HCT116 (cell line): Measurements from ENCODE around the gene TACO1. TPM values are rescaled to one million over a fixed set of nuclear protein-coding genes. Genes with fewer than 3 reads are reported as not detected.

Experiments
- ATAC-seq: fragments of 200-7000 bp; cut with Tn5 transposase; 2 replicates; pipeline ENCODE4 v1.9.1; 2020; ENCODE audit warnings: mild to moderate bottlenecking, moderate library complexity
- BruUV-seq: library from RNA; stranded (reverse); fragments of 400-500 nt; replicated peaks from 2 replicates; lab custom pipeline; 2021; lab: Mats Ljungman, UMichigan
- CTCF ChIA-PET: fragments of 300-600 bp; sonication (Branson Sonifier 250); formaldehyde crosslinking; loops from one replicate; lab custom pipeline; 2021; ENCODE audit warnings: antibody characterized with exemption; lab: Charles Lee
- POLR2A ChIA-PET: fragments of 300-600, 350-600 bp; sonication (Branson Sonifier 250); formaldehyde crosslinking; loops from one replicate; lab custom pipeline; 2021; ENCODE audit warnings: antibody characterized with exemption; lab: Charles Lee
- RAD21 ChIA-PET, 2 experiments: fragments of 300-600 bp; sonication (Branson Sonifier 250); formaldehyde crosslinking; loops; one replicate each; lab custom pipeline; 2023; ENCODE audit warnings: low total read pairs in 2 of 2; ENCODE audit not compliant: uncharacterized antibody in 2 of 2, unreplicated experiment in 2 of 2, low non-redundant PET in 1 of 2; lab: Charles Lee
- DNase-seq: peaks from one replicate; pipeline ENCODE4 v3.0.0-alpha.2; 2010; ENCODE audit warnings: low read depth, low spot score
- H2AFZ ChIP-seq: fragments of 200-600 bp; shearing (Covaris generic), sonication (generic); 2 replicates; pipeline ENCODE4 v1.6.1; 2017; ENCODE audit warnings: low read depth, mixed run types, mixed read lengths, antibody characterized with exemption, low read length; ENCODE audit not compliant: poor library complexity, severe bottlenecking
- H3K27ac ChIP-seq: 2 replicates; pipeline ENCODE4 v1.5.1; 2012; ENCODE audit warnings: low read depth, low read length
- H3K27me3 ChIP-seq: fragments of 200-600 bp; sonication (generic); 2 replicates; pipeline ENCODE4 v1.6.1; 2016; ENCODE audit warnings: mixed run types, low read length, mixed read lengths; ENCODE audit not compliant: insufficient read depth
- H3K36me3 ChIP-seq, 2 experiments: fragments of 200-500 bp in 1 of 2; fragments of 200-600 bp in 1 of 2; sonication (Bioruptor generic) in 1 of 2; sonication (generic) in 1 of 2; 2 replicates each; pipeline versions ENCODE4 v1.5.1 to v1.6.1; 2014 to 2016; ENCODE audit warnings: low read length in 2 of 2, inconsistent platforms in 1 of 2, mixed read lengths in 1 of 2, mixed run types in 1 of 2; ENCODE audit not compliant: insufficient read depth in 2 of 2, control insufficient read depth in 1 of 2
- H3K4me1 ChIP-seq, 2 experiments: fragments of 200-600 bp in 1 of 2; sonication (generic) in 1 of 2; 2 replicates each; pipeline versions ENCODE4 v1.5.1 to v1.6.1; 2012 to 2017; ENCODE audit warnings: low read length in 2 of 2, inconsistent platforms in 1 of 2, mild to moderate bottlenecking in 1 of 2, mixed read lengths in 1 of 2, mixed run types in 1 of 2, moderate library complexity in 1 of 2; ENCODE audit not compliant: insufficient read depth in 2 of 2, control insufficient read depth in 1 of 2
- H3K4me2 ChIP-seq: fragments of 200-600 bp; sonication (generic); 2 replicates; pipeline ENCODE4 v1.6.1; 2017; ENCODE audit warnings: mixed run types, low read length, mixed read lengths
- H3K4me3 ChIP-seq, 2 experiments: fragments of 200-600 bp in 1 of 2; sonication (generic) in 1 of 2; replicated peaks in 1 of 2; 2 replicates each; pipeline ENCODE4 v1.5.1; 2011 to 2016; ENCODE audit warnings: low read length in 2 of 2, control low read depth in 1 of 2, low read depth in 1 of 2, mild to moderate bottlenecking in 1 of 2, mixed read lengths in 1 of 2, mixed run types in 1 of 2
- H3K79me2 ChIP-seq: fragments of 200-600 bp; sonication (generic); 2 replicates; pipeline ENCODE4 v1.6.1; 2017; ENCODE audit warnings: mild to moderate bottlenecking, mixed run types, low read length, moderate library complexity, mixed read lengths; ENCODE audit not compliant: insufficient read depth
- H3K9ac ChIP-seq: fragments of 200-600 bp; sonication (generic); 2 replicates; pipeline ENCODE4 v1.6.1; 2016; ENCODE audit warnings: low read length, mixed read lengths
- H3K9me2 ChIP-seq: fragments of 200-600 bp; sonication (generic), shearing (Covaris generic); 2 replicates; pipeline ENCODE4 v1.6.1; 2017; ENCODE audit warnings: mixed run types, mild to moderate bottlenecking, moderate library complexity; ENCODE audit not compliant: insufficient read depth
- H3K9me3 ChIP-seq, 2 experiments: fragments of 200-500 bp in 1 of 2; fragments of 200-600 bp in 1 of 2; sonication (Bioruptor generic) in 1 of 2; sonication (generic) in 1 of 2; 2 replicates each; pipeline ENCODE4 v1.6.1; 2014 to 2017; ENCODE audit warnings: low read length in 2 of 2, mixed read lengths in 2 of 2, inconsistent platforms in 1 of 2, low read depth in 1 of 2, mild to moderate bottlenecking in 1 of 2, mixed run types in 1 of 2, moderate library complexity in 1 of 2; ENCODE audit not compliant: control insufficient read depth in 1 of 2, insufficient read depth in 1 of 2
- H4K20me1 ChIP-seq: fragments of 200-600 bp; sonication (generic), shearing (Covaris generic); 2 replicates; pipeline ENCODE4 v1.6.1; 2017; ENCODE audit warnings: mixed run types, mild to moderate bottlenecking, moderate library complexity; ENCODE audit not compliant: insufficient read depth
- CEBPB ChIP-seq: IDR thresholded peaks from 2 replicates; pipeline ENCODE4 v1.6.1; 2012; ENCODE audit warnings: low read depth
- EZH2phosphoT487 ChIP-seq: fragments of 200-600 bp; IDR thresholded peaks from 2 replicates; pipeline ENCODE4 v1.6.1; 2018; ENCODE audit warnings: antibody characterized with exemption, borderline replicate concordance
- FOSL1 ChIP-seq: IDR thresholded peaks from 2 replicates; pipeline ENCODE4 v1.6.1; 2012; ENCODE audit warnings: low read depth
- MAX ChIP-seq: IDR thresholded peaks from 2 replicates; pipeline ENCODE4 v1.6.1; 2012
- POLR2A ChIP-seq: IDR thresholded peaks from 2 replicates; pipeline ENCODE4 v1.7.0; 2011; ENCODE audit warnings: borderline replicate concordance; ENCODE audit not compliant: insufficient read depth, insufficient read length; ENCODE audit errors: extremely low read depth
- REST ChIP-seq: IDR thresholded peaks from 2 replicates; pipeline ENCODE4 v1.6.1; 2012; ENCODE audit warnings: low read depth
- SIN3A ChIP-seq: IDR thresholded peaks from 2 replicates; pipeline ENCODE4 v1.6.1; 2012; ENCODE audit warnings: low read depth
- SP1 ChIP-seq: IDR thresholded peaks from 2 replicates; pipeline ENCODE4 v1.6.1; 2012; ENCODE audit warnings: low read depth
- SRF ChIP-seq: IDR thresholded peaks from 2 replicates; pipeline ENCODE4 v1.6.1; 2012; ENCODE audit warnings: low read depth
- TCF7L2 ChIP-seq: IDR thresholded peaks from 2 replicates; pipeline ENCODE4 v1.7.0; 2011; ENCODE audit warnings: borderline replicate concordance, inconsistent platforms; ENCODE audit not compliant: insufficient read depth, insufficient read length; ENCODE audit errors: extremely low read depth
- YY1 ChIP-seq: IDR thresholded peaks from 2 replicates; pipeline ENCODE4 v1.6.1; 2011; ENCODE audit warnings: low read length, low read depth, moderate library complexity, mild to moderate bottlenecking; ENCODE audit not compliant: insufficient replicate concordance; ENCODE audit errors: extremely low read depth
- ZBTB33 ChIP-seq: IDR thresholded peaks from 2 replicates; pipeline ENCODE4 v1.6.1; 2011; ENCODE audit warnings: mild to moderate bottlenecking, low read length, moderate library complexity; ENCODE audit not compliant: insufficient replicate concordance; ENCODE audit errors: extremely low read depth
- ZNF274 ChIP-seq: fragments of 200-500 bp; sonication (Bioruptor generic); IDR thresholded peaks from 2 replicates; pipeline ENCODE4 v1.6.1; 2014; ENCODE audit warnings: mild to moderate bottlenecking, low read depth, low read length, inconsistent platforms
- intact Hi-C: fragments of 100-400 bp; cut with micrococcal nuclease; formaldehyde crosslinking; loops from 2 replicates; pipeline ENCODE4 v1.10.0; 2022
- total RNA-seq: library from RNA; stranded (reverse); gene quantifications from one replicate; pipeline ENCODE4 v1.2.1, GENCODE V29; 2021; ENCODE audit not compliant: unreplicated experiment

Gene TACO1
- total RNA-seq, 1 experiment from 2014 or later, result 39.6 TPM

DNA sequence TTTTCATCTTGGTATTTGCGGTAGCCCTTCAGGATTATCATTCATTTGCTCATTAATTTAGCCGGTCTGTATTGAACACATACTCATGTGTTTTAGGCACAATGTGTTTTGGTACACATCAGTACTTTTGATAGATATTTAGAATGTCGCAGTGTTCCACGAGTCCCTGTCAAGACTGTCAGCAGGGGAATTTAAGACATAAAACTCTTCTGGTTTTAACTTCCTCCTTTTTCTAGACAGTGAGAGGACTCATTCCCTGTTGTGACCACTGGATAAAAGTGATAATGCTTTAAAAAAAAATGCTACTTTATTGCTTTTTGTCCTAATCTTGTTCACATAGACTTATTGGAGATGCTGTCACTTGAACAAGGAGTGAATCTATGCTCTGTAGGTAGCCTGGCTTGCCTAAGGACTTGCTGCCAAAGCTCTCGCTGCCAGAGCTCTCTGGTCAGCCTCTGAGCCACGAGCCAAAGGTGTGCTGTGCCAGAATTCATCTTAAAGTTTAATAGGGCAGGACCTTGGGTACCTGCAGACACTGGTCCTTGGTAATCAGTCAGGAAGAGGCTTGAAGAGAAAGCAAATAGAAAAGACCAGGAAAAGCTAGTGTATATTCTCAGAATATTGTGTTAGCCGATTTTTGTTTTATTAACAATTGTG is 45.1 kb upstream of the TACO1 start:
- no peak for DNase-seq
- ATAC-seq, result no peak

More for the DNA sequence above, 45.1 kb upstream of the TACO1 start:
- peaks cover 96% of the 10 kb centered on the region for H3K79me2 ChIP-seq
- no peak overlapping the region for H3K27ac ChIP-seq
- no TSS peak for BruUV-seq
- no peak overlapping the region for H3K9ac ChIP-seq
- peaks cover 13% of the 10 kb centered on the region; the same call in 1 of the 2 replicates for H4K20me1 ChIP-seq
- H3K36me3 ChIP-seq, result peaks cover 0 to 7% of the 10 kb centered on the region in 2 experiments; a peak in 1 of 4 replicates
- intact Hi-C loops, result no loop called here
- no peak overlapping the region for H3K4me2 ChIP-seq
- H3K4me1 ChIP-seq, result peaks cover 6 to 11% of the 10 kb centered on the region in 2 experiments; a peak in 3 of 4 replicates
- no peak overlapping the region for H3K4me3 ChIP-seq
- H2AFZ ChIP-seq, result no peak overlapping the region
- H3K27me3 ChIP-seq, result no peaks in the 10 kb centered on the region
- CTCF ChIA-PET, result no interaction called here
- H3K9me3 ChIP-seq, result no peaks in the 10 kb centered on the region
- RAD21 ChIA-PET, result no interaction called here
- POLR2A ChIA-PET, result no interaction called here
- H3K9me2 ChIP-seq, result no peaks in the 10 kb centered on the region
- TF ChIP-seq SP1 (no peak), REST (no peak), POLR2A (no peak), SIN3A (no peak), TCF7L2 (no peak), SRF (no peak), FOSL1 (no peak), EZH2phosphoT487 (no peak), MAX (no peak), YY1 (no peak), ZBTB33 (no peak), ZNF274 (no peak), CEBPB (no peak)
